ENCODE results near the gene QSOX1.

- TF ChIP-seq CTCF (IDR thresholded peaks at IDR 0.05; ENCODE audit: poor library complexity) (no peak), EZH2 (IDR thresholded peaks at IDR 0.05; ENCODE audit: borderline replicate concordance) (no peak)
Observed at GRCh38 chr1:180137776-180138175, 16.9 kb upstream of the QSOX1 start.

Measured in hepatocyte (in vitro differentiated cells).